Left lung (tissue), 10 donors: ENCODE results near the gene DYRK1A. TPM values are rescaled to one million over a fixed set of nuclear protein-coding genes. Genes with fewer than 3 reads are reported as not detected.

Experiments used
- ATAC-seq: fragments of 200-7000 bp; cut with Tn5 transposase; one replicate; pipeline ENCODE4 v1.9.1; 2020; ENCODE audit warnings: moderate library complexity
- DNase-seq, 4 donors: peaks; one replicate each; pipeline ENCODE4 v3.0.0-alpha.2; 2013 to 2020
- H3K27ac ChIP-seq, 2 donors: fragments of 200-600 bp; sonication (generic) in 1 of 2; one replicate each; pipeline versions ENCODE4 v1.5.0 to v1.8.0; 2020 to 2021
- H3K27me3 ChIP-seq, 2 donors: fragments of 200-600 bp; sonication (generic) in 1 of 2; one replicate each; pipeline versions ENCODE4 v1.5.0 to v1.8.0; 2020 to 2021
- H3K36me3 ChIP-seq, 2 donors: fragments of 200-600 bp; sonication (generic) in 1 of 2; one replicate each; pipeline versions ENCODE4 v1.5.0 to v1.8.0; 2020 to 2021
- H3K4me1 ChIP-seq, 2 donors: fragments of 200-600 bp; one replicate each; pipeline ENCODE4 v1.8.0; 2021
- H3K4me3 ChIP-seq, 2 donors: fragments of 200-600 bp; sonication (generic) in 1 of 2; one replicate each; pipeline versions ENCODE4 v1.5.0 to v1.8.0; 2020 to 2021; ENCODE audit warnings: mild to moderate bottlenecking in 1 of 2
- H3K9me3 ChIP-seq, 2 donors: fragments of 200-600 bp; sonication (generic) in 1 of 2; one replicate each; pipeline versions ENCODE4 v1.5.0 to v1.8.0; 2020 to 2021
- CTCF ChIP-seq, 2 donors: fragments of 200-600 bp; sonication (generic) in 1 of 2; IDR thresholded peaks; one replicate each; pipeline versions ENCODE4 v1.5.0 to v1.8.0; 2021; ENCODE audit warnings: antibody characterized with exemption in 2 of 2
- intact Hi-C, 2 donors: fragments of 100-400 bp; cut with DNase I; formaldehyde crosslinking; loops; one replicate each; pipeline versions ENCODE4 v1.11.2 to v1.14.2; 2022
- polyA plus RNA-seq, 6 donors: library from polyadenylated mRNA; unstranded; fragments of 120-200 nt; gene quantifications; one replicate each; pipeline ENCODE4 v1.2.1, GENCODE V29; 2013; ENCODE audit not compliant: insufficient read length in 6 of 6
- total RNA-seq, 2 donors: library from RNA; stranded (reverse); fragmentation: NEBNext Ultra II Directional; extraction: Animal tissue kit (Norgen Biotek cat#: 25700); gene quantifications; one replicate each; pipeline ENCODE4 v1.2.1, GENCODE V29; 2021
- donor health status: DM: no; HTN: yes; CAD: no.
- donor health status: DM: no; HTN: no; CAD: no.

DYRK1A gene
- total and polyA plus RNA-seq, 8 donors: 57.0 to 69.9 (median 65.8) TPM

- DNase-seq (no peak), ATAC-seq (no peak)
- no peak overlapping the region for H3K4me3 ChIP-seq
- no peak for TF ChIP-seq CTCF (IDR thresholded peaks at IDR 0.05)
- no peaks in the 10 kb centered on the region for H3K36me3 ChIP-seq
- H3K9me3 ChIP-seq: no peaks in the 10 kb centered on the region
- intact Hi-C loops: no loop called here
- H3K4me1 ChIP-seq: no peaks in the 10 kb centered on the region
- no peak overlapping the region for H3K27ac ChIP-seq
- no peaks in the 10 kb centered on the region for H3K27me3 ChIP-seq
These were observed 35.2 kb upstream of the DYRK1A start for GRCh38 chr21:37331411-37331810.

- H3K4me3 ChIP-seq: no peak overlapping the region
- no peak for DNase-seq
- ATAC-seq: no peak
- intact Hi-C loops: no loop called here
- H3K27me3 ChIP-seq: no peaks in the 10 kb centered on the region
- no peaks in the 10 kb centered on the region for H3K36me3 ChIP-seq
- no peak overlapping the region for H3K27ac ChIP-seq
- H3K9me3 ChIP-seq: no peaks in the 10 kb centered on the region
- no peak for TF ChIP-seq CTCF (IDR thresholded peaks at IDR 0.05)
- peaks cover 0 to 16% of the 10 kb centered on the region in 2 donors for H3K4me1 ChIP-seq
These were observed 31.5 kb upstream of the DYRK1A start for GRCh38 chr21:37335053-37335452.

GRCh38 chr21:37337179-37337578 lies 29.4 kb upstream of the DYRK1A start:
- Histone ChIP-seq H3K4me3 (no peak overlapping the region), H3K27me3 (no peaks in the 10 kb centered on the region), H3K9me3 (peaks cover 0 to 1% of the 10 kb centered on the region in 2 donors), H3K27ac (no peak overlapping the region), H3K36me3 (no peaks in the 10 kb centered on the region), H3K4me1 (peaks cover 0 to 17% of the 10 kb centered on the region in 2 donors)
- intact Hi-C loops: no loop called here
- DNase-seq: no peak
- no peak for TF ChIP-seq CTCF (IDR thresholded peaks at IDR 0.05)
- ATAC-seq: no peak

GRCh38 chr21:37337831-37338230 lies 28.7 kb upstream of the DYRK1A start:
- Histone ChIP-seq H3K36me3 (no peaks in the 10 kb centered on the region), H3K9me3 (peaks cover 0 to 6% of the 10 kb centered on the region in 2 donors), H3K4me1 (peaks cover 0 to 17% of the 10 kb centered on the region in 2 donors), H3K27me3 (no peaks in the 10 kb centered on the region), H3K4me3 (no peak overlapping the region), H3K27ac (peak overlapping the region in 1 of 2 donors; percentile 67)
- no peak for TF ChIP-seq CTCF (IDR thresholded peaks at IDR 0.05)
- intact Hi-C loops: no loop called here
- ATAC-seq: no peak
- no peak for DNase-seq

- H3K9me3 ChIP-seq: peaks cover 0 to 6% of the 10 kb centered on the region in 2 donors
- no peaks in the 10 kb centered on the region for H3K36me3 ChIP-seq
- H3K27ac ChIP-seq: peak overlapping the region; percentile 64 to 67
- intact Hi-C loops: no loop called here
- H3K4me1 ChIP-seq: peaks cover 0 to 17% of the 10 kb centered on the region in 2 donors
- ATAC-seq (peak; percentile 96), DNase-seq (peak in 2 of 4 donors; percentile 34 to 42)
- H3K27me3 ChIP-seq: no peaks in the 10 kb centered on the region
- TF ChIP-seq CTCF (IDR thresholded peaks at IDR 0.05): no peak
- H3K4me3 ChIP-seq: no peak overlapping the region
These were observed 27.7 kb upstream of the DYRK1A start for GRCh38 chr21:37338671-37339551.
